NT2/D1 (cell line): ENCODE data around the gene CCDC197.

Experiments used
- SUZ12 ChIP-seq: IDR thresholded peaks from 2 replicates; pipeline ENCODE4 v1.6.1; 2011; ENCODE audit not compliant: insufficient read length, insufficient read depth; ENCODE audit errors: extremely low read depth
- YY1 ChIP-seq: IDR thresholded peaks from 2 replicates; pipeline ENCODE4 v1.6.1; 2011; ENCODE audit not compliant: insufficient read length, insufficient read depth
- ZNF274 ChIP-seq: IDR thresholded peaks from 2 replicates; pipeline ENCODE4 v1.6.1; 2011; ENCODE audit warnings: mild to moderate bottlenecking, low read depth, low read length

- TF ChIP-seq YY1: no peak
- no peak for TF ChIP-seq SUZ12
- no peak for TF ChIP-seq ZNF274
Observed at GRCh38 chr14:93974299-93974698, 22.8 kb upstream of the CCDC197 start.
